ENCODE data around the gene PLD3. TPM values are rescaled to one million over a fixed set of nuclear protein-coding genes. Genes with fewer than 3 reads are reported as not detected.

Gene PLD3, protein sequence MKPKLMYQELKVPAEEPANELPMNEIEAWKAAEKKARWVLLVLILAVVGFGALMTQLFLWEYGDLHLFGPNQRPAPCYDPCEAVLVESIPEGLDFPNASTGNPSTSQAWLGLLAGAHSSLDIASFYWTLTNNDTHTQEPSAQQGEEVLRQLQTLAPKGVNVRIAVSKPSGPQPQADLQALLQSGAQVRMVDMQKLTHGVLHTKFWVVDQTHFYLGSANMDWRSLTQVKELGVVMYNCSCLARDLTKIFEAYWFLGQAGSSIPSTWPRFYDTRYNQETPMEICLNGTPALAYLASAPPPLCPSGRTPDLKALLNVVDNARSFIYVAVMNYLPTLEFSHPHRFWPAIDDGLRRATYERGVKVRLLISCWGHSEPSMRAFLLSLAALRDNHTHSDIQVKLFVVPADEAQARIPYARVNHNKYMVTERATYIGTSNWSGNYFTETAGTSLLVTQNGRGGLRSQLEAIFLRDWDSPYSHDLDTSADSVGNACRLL
- total RNA-seq (100 to 1,000 TPM; 187 to 589 (median 326) TPM), polyA plus RNA-seq (100 to 1,000 TPM in 1 of 3 donors, 10 to 100 TPM in 2; 61.3 to 120 (median 81.6) TPM)
- long read RNA-seq, donor 1, transcript PLD3-213 (3 exons, 750 nt) = major isoform, 10 of 71 reads
- long read RNA-seq, donor 1, transcript PLD3-207 (13 exons, 2,140 nt) = minor isoform, 7 of 71 reads
- long read RNA-seq, donor 1, partial matches to known transcripts = 50 of 71 reads
- long read RNA-seq, donor 1, other reads (novel, unspliced or antisense) = 0 of 71 reads
- long read RNA-seq, donor 2, transcript PLD3-213 (3 exons, 750 nt) = major isoform, 9 of 96 reads
- long read RNA-seq, donor 2, partial matches to known transcripts = 72 of 96 reads
- long read RNA-seq, donor 2, other reads (novel, unspliced or antisense) = 6 of 96 reads

DNA sequence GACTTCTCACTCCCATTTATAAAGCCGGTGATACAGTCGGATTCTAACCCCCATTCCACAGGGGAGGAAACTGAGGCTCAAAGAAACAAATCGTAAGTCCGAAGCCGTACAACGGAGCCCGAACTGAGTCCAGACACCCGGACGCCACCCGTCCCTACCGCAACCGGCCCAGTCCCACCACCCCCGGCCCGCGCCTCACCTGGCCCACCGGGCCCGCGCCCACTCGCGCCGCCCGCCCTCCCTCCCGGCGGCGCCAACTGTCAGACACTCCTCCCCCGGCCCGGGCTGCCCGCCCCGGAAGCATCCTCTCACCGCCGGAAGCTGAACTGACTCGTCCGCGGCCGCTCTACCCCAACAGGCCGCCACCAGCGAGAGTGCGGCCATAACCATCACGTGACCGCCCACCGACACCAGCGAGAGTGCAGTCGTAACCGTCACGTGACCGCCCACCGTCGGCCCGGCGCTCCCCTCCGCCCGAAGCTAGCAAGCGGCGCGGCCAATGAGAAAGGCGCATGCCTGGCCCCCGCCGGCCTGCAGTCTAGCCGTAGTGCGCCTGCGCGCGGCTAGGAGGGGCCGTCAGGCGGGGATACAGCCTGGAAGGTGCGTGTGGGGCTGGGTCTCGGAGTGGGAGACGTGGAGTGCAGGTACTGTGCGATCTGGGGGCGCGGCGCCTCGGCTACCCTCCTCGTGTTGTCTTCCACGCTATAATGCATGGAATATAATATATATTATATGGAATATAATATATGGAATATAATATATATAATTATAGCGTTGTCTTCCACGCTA is at the start of gene PLD3, which contains the start of gene C19orf47:
Gene PLD3 (plus strand): TSS at position 571 of the 789 bp plus-strand sequence. CDS start 17,789 bp downstream, outside the sequence.
Gene C19orf47 (minus strand): TSS at position 273 of the 789 bp plus-strand sequence. CDS start 6,540 bp downstream, outside the sequence.
- 0 to 1% (median 1%) methylated on average over 27 to 77 of the region's 77 CpGs for WGBS, 5 donors
- no peaks in the 10 kb centered on the region for H3K9me3 ChIP-seq
- H3K27me3 ChIP-seq (replicated peaks in 1 of 7) = no peaks in the 10 kb centered on the region
- H3K4me1 ChIP-seq = peaks cover 7 to 47% (median 30%) of the 10 kb centered on the region in 6 donors
- H3K4me3 ChIP-seq = peak within 1 kb of the TSS; percentile 67 to 81 (median 72)
- TF ChIP-seq, protein P1, sequence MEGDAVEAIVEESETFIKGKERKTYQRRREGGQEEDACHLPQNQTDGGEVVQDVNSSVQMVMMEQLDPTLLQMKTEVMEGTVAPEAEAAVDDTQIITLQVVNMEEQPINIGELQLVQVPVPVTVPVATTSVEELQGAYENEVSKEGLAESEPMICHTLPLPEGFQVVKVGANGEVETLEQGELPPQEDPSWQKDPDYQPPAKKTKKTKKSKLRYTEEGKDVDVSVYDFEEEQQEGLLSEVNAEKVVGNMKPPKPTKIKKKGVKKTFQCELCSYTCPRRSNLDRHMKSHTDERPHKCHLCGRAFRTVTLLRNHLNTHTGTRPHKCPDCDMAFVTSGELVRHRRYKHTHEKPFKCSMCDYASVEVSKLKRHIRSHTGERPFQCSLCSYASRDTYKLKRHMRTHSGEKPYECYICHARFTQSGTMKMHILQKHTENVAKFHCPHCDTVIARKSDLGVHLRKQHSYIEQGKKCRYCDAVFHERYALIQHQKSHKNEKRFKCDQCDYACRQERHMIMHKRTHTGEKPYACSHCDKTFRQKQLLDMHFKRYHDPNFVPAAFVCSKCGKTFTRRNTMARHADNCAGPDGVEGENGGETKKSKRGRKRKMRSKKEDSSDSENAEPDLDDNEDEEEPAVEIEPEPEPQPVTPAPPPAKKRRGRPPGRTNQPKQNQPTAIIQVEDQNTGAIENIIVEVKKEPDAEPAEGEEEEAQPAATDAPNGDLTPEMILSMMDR (IDR thresholded peaks at IDR 0.05 in 8 of 11, conservative IDR thresholded peaks at IDR 0.05 in 3 of 11) = peak in 6 of 11 experiments; percentile 17 to 63 (median 44)
- TF ChIP-seq POLR2A (IDR thresholded peaks at IDR 0.05) (peak; percentile 53 to 86 (median 68)), POLR2AphosphoS5 (IDR thresholded peaks at IDR 0.05) (peak; percentile 98 to 99 (median 99))
- intact Hi-C loops (cut with DNase I; ENCODE audit: low total_unique reads) = no loop called here
- H3K36me3 ChIP-seq = peaks cover 0 to 12% (median 0%) of the 10 kb centered on the region in 6 donors
- peak; percentile 100 for DNase-seq
- peak within 1 kb of the TSS; percentile 73 to 89 (median 84) for H3K27ac ChIP-seq

DNA sequence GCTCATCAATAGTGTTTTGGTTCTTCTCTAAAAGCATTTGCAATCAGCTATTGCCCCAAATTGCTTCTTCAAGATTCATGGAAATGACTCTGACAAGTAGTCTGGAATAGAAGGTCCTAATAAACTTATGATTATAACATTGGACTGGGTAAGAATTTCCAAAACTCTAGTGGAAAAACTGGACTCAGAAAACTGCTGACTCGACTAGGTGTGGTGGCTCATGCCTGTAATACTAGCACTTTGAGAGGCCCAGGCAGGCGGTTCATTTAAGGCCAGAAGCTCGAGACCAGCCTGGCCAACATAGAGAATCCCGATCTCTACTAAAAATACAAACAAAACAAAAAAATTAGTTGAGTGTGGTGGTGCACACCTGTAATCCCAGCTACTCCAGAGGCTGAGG is 47.8 kb upstream of the PLD3 start:
- Histone ChIP-seq H3K9me3 (no peaks in the 10 kb centered on the region), H3K4me3 (no peak overlapping the region), H3K36me3 (no peaks in the 10 kb centered on the region), H3K4me1 (peaks cover 0 to 9% (median 2%) of the 10 kb centered on the region in 6 donors), H3K27ac (no peak overlapping the region), H3K27me3 (replicated peaks in 1 of 7) (no peaks in the 10 kb centered on the region)
- intact Hi-C loops (cut with DNase I; ENCODE audit: low total_unique reads) = no loop called here
- 89 to 96% (median 94%) methylated on average over 4 of the region's 4 CpGs for WGBS, 5 donors
- DNase-seq = no peak
- TF ChIP-seq, protein P1 (IDR thresholded peaks at IDR 0.05 in 8 of 11, conservative IDR thresholded peaks at IDR 0.05 in 3 of 11) = no peak
- TF ChIP-seq POLR2A (IDR thresholded peaks at IDR 0.05) (no peak), POLR2AphosphoS5 (IDR thresholded peaks at IDR 0.05) (no peak)

DNA sequence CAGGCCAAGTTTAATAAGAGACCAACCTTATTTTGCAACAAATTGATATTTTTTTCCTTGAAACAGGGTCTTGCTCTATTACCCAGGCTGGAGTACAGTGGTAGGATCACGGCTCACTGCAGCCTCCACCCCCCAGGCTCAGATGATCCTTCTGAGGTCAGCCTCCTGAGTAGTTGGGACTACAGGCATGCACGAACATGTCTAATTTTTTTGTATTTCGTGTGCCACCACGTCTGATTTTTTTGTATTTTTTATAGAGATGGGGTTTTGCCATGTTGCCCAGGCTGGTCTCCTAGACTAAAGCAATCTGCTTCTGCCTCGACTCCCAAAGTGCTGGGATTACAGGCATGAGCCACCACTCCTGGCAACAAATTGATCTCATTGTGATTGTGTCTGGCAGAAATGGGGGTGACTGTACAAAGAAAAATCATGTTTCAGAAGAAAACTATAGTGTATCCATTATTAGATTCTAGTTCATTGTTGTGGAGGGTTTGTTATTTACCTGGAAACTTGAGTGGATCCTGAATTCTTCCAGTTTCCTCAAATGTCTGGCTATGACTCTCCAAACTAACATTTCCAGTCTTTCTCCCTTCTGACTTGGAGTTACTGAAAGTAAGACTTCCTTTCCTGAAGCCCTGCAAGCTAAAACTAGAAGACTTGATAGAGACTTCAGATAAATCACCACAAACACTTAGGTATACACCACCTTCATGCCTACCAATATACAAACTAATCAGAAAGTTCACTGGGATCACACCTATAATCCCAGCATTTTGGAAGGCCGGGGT is 46.1 kb upstream of the PLD3 start:
- WGBS, 5 donors = 83 to 93% (median 91%) methylated on average over 6 of the region's 6 CpGs
- no peak overlapping the region for H3K4me3 ChIP-seq
- H3K36me3 ChIP-seq = no peaks in the 10 kb centered on the region
- intact Hi-C loops (cut with DNase I; ENCODE audit: low total_unique reads) = no loop called here
- peak; percentile 14 for DNase-seq
- no peaks in the 10 kb centered on the region for H3K27me3 ChIP-seq (replicated peaks in 1 of 7)
- no peaks in the 10 kb centered on the region for H3K9me3 ChIP-seq
- H3K27ac ChIP-seq = no peak overlapping the region
- peaks cover 0 to 10% (median 2%) of the 10 kb centered on the region in 6 donors for H3K4me1 ChIP-seq
- TF ChIP-seq POLR2A (IDR thresholded peaks at IDR 0.05) (no peak), POLR2AphosphoS5 (IDR thresholded peaks at IDR 0.05) (no peak)
- TF ChIP-seq, protein P1 (IDR thresholded peaks at IDR 0.05 in 8 of 11, conservative IDR thresholded peaks at IDR 0.05 in 3 of 11) = no peak

Data from spleen (tissue), 13 donors.